Measurements from ENCODE around the gene SRM. TPM values are rescaled to one million over a fixed set of nuclear protein-coding genes. Genes with fewer than 3 reads are reported as not detected.
"Not testable (repeated sequence)": the region's sequence is repeated elsewhere in the genome, so short reads cannot be mapped to it uniquely, and the experiment has no call there.

The SRM gene
- total RNA-seq, 1 donor = 24.6 TPM

GRCh38 chr1:11099310-11100148 is 39.7 kb upstream of the SRM start, which contains the start of gene EXOSC10:
TSS of gene EXOSC10 (minus strand) at chr1:11099869. CDS start at chr1:11099831, 38 bp downstream.
- DNase-seq (ENCODE audit: low read depth) = peak; percentile 85
- H3K4me3 ChIP-seq (ENCODE audit: low read depth, low read length) = peak within 1 kb of the TSS; percentile 98
- no peak for TF ChIP-seq CTCF (IDR thresholded peaks at IDR 0.05; ENCODE audit: insufficient read depth, low read depth, low read length)

- H3K4me3 ChIP-seq (ENCODE audit: low read depth, low read length) = peak overlapping the region; percentile 98
- no peak for DNase-seq (ENCODE audit: low read depth)
- no peak for TF ChIP-seq CTCF (IDR thresholded peaks at IDR 0.05; ENCODE audit: insufficient read depth, low read depth, low read length)
Observed at GRCh38 chr1:11098931-11099309, 39.1 kb upstream of the SRM start.

- not testable (repeated sequence) for H3K4me3 ChIP-seq (ENCODE audit: low read depth, low read length); DNase-seq (ENCODE audit: low read depth)
Observed at GRCh38 chr1:11083784-11084183, 24.0 kb upstream of the SRM start.

GRCh38 chr1:11080931-11081330 is 21.1 kb upstream of the SRM start:
- no peak overlapping the region for H3K4me3 ChIP-seq (ENCODE audit: low read depth, low read length)
- no peak for TF ChIP-seq CTCF (IDR thresholded peaks at IDR 0.05; ENCODE audit: insufficient read depth, low read depth, low read length)
- no peak for DNase-seq (ENCODE audit: low read depth)

GRCh38 chr1:11078631-11079030 is 18.8 kb upstream of the SRM start:
- no peak overlapping the region for H3K4me3 ChIP-seq (ENCODE audit: low read depth, low read length)
- no peak for TF ChIP-seq CTCF (IDR thresholded peaks at IDR 0.05; ENCODE audit: insufficient read depth, low read depth, low read length)
- DNase-seq (ENCODE audit: low read depth) = peak; percentile 62

GRCh38 chr1:11073398-11073797 is 13.6 kb upstream of the SRM start:
- not testable (repeated sequence) for H3K4me3 ChIP-seq (ENCODE audit: low read depth, low read length); DNase-seq (ENCODE audit: low read depth)

GRCh38 chr1:11072216-11072917 is 12.5 kb upstream of the SRM start:
- H3K4me3 ChIP-seq (ENCODE audit: low read depth, low read length) = no peak overlapping the region
- TF ChIP-seq CTCF (IDR thresholded peaks at IDR 0.05; ENCODE audit: insufficient read depth, low read depth, low read length) = no peak
- no peak for DNase-seq (ENCODE audit: low read depth)
